HepG2 (cell line): ENCODE results near the gene VPS52. TPM values are rescaled to one million over a fixed set of nuclear protein-coding genes. Genes with fewer than 3 reads are reported as not detected.

Experiments
- AFF4 ChIP-seq: sonication (generic); formaldehyde crosslinking; IDR thresholded peaks from 2 replicates; pipeline ENCODE4 v1.4.0; 2020; ENCODE audit warnings: missing genetic modification reagents
- BHLHE40 ChIP-seq: IDR thresholded peaks from 2 replicates; pipeline ENCODE4 v1.6.1; 2011; ENCODE audit warnings: low read length, improper control_type of control experiment
- BORCS8-MEF2B ChIP-seq: sonication (generic); formaldehyde crosslinking; IDR thresholded peaks from 2 replicates; pipeline ENCODE4 v1.8.0; 2022; ENCODE audit warnings: mild to moderate bottlenecking, missing genetic modification reagents
- CENPX ChIP-seq: sonication (generic); formaldehyde crosslinking; IDR thresholded peaks from 2 replicates; pipeline ENCODE4 v1.9.0; 2021; ENCODE audit warnings: mild to moderate bottlenecking, missing genetic modification reagents, moderate library complexity
- FLYWCH1 ChIP-seq: sonication (generic); formaldehyde crosslinking; IDR thresholded peaks from 2 replicates; pipeline ENCODE4 v1.8.1; 2023; ENCODE audit warnings: mild to moderate bottlenecking, missing genetic modification reagents
- NBN ChIP-seq: fragments of 450-650 bp; conservative IDR thresholded peaks from 2 replicates; pipeline ENCODE4 v1.6.1; 2017
- SSRP1 ChIP-seq: IDR thresholded peaks from 2 replicates; pipeline ENCODE4 v1.6.1; 2016; ENCODE audit warnings: control low read depth
- USF2 ChIP-seq, 2 experiments: sonication (generic) in 1 of 2; formaldehyde crosslinking in 1 of 2; IDR thresholded peaks; 2 replicates each; pipeline versions ENCODE4 v1.5.1 to v1.6.1; 2011 to 2020; ENCODE audit warnings: borderline replicate concordance in 1 of 2, low read depth in 1 of 2, low read length in 1 of 2, mild to moderate bottlenecking in 1 of 2, missing genetic modification reagents in 1 of 2, moderate library complexity in 1 of 2
- ZFP90 ChIP-seq: sonication (generic); formaldehyde crosslinking; IDR thresholded peaks from 2 replicates; pipeline ENCODE4 v1.8.0; 2022; ENCODE audit warnings: missing genetic modification reagents, mild to moderate bottlenecking, inconsistent platforms, borderline replicate concordance
- ZFY ChIP-seq: sonication (generic); formaldehyde crosslinking; IDR thresholded peaks from 2 replicates; pipeline ENCODE4 v1.4.0; 2020; ENCODE audit warnings: missing genetic modification reagents
- ZNF142 ChIP-seq: sonication (generic); formaldehyde crosslinking; IDR thresholded peaks from 2 replicates; pipeline ENCODE4 v1.4.0; 2020; ENCODE audit warnings: missing genetic modification reagents
- ZNF180 ChIP-seq: sonication (generic); formaldehyde crosslinking; IDR thresholded peaks from 2 replicates; pipeline ENCODE4 v1.4.0; 2020; ENCODE audit warnings: low read depth, missing genetic modification reagents, borderline replicate concordance
- ZNF354B ChIP-seq: sonication (generic); formaldehyde crosslinking; IDR thresholded peaks from 2 replicates; pipeline ENCODE4 v1.8.0; 2022; ENCODE audit warnings: mild to moderate bottlenecking, missing genetic modification reagents
- ZNF501 ChIP-seq: sonication (generic); formaldehyde crosslinking; IDR thresholded peaks from 2 replicates; pipeline ENCODE4 v1.5.1; 2020; ENCODE audit warnings: mild to moderate bottlenecking, moderate library complexity, missing genetic modification reagents
- ZNF597 ChIP-seq: sonication (generic); formaldehyde crosslinking; IDR thresholded peaks from 2 replicates; pipeline ENCODE4 v1.5.0; 2020; ENCODE audit warnings: missing genetic modification reagents
- polyA plus RNA-seq, 8 experiments: library from polyadenylated mRNA; depleted of rRNA in 3 of 8; stranded (reverse) in 7 of 8; unstranded in 1 of 8; fragments of >200 nt; fragmentation: Illumina TruSeq in 4 of 8; extraction: Trizol in 4 of 8; gene quantifications; 2 replicates each; pipeline versions ENCODE4 v1.2.1 to v1.2.3, GENCODE V29; 2011 to 2016; ENCODE audit warnings: low read depth in 4 of 8, missing spikeins in 1 of 8, mixed read lengths in 1 of 8; ENCODE audit not compliant: insufficient read depth in 1 of 8
- total RNA-seq, 5 experiments: library from RNA; depleted of rRNA; stranded (reverse); fragments of >200 nt; fragmentation: Illumina TruSeq; extraction: Trizol; gene quantifications; 2 replicates each; pipeline ENCODE4 v1.2.3, GENCODE V29; 2016; ENCODE audit warnings: low read depth in 1 of 5

VPS52 gene
- total and polyA plus RNA-seq, 2 of the 13 experiments (the other 11 are each of a cell fraction or from before 2014, with no cell fraction given) = 48.9 to 85.5 TPM

GRCh38 chr6:33317669-33318425 is 46.2 kb upstream of the VPS52 start, which contains the start of gene ZBTB22 (continued):
- TF ChIP-seq ZFP90 = peak; percentile 65; the same call in 1 of the 2 replicates
- 0 out of 2 replicates have a peak, but pooled peaks have one; percentile 27 for TF ChIP-seq NBN
- TF ChIP-seq ZFY (CRISPR knock-in tag) = peak; percentile 56; the same call in 1 of the 2 replicates
- TF ChIP-seq USF2 (IDR thresholded peaks at IDR 0.05; ENCODE audit: low read depth, low read length) = no peak
- TF ChIP-seq USF2 (CRISPR knock-in tag; IDR thresholded peaks at IDR 0.05; ENCODE audit: borderline replicate concordance) = no peak; the same call in 1 of the 2 replicates
- TF ChIP-seq BHLHE40 = 0 out of 2 replicates have a peak, but pooled peaks have one; percentile 26
- no peak for TF ChIP-seq FLYWCH1 (CRISPR knock-in tag)
- TF ChIP-seq ZNF142 = no peak
- peak; percentile 65; the same call in 1 of the 2 replicates for TF ChIP-seq BORCS8-MEF2B (CRISPR knock-in tag)
- 0 out of 2 replicates have a peak, but pooled peaks have one; percentile 35 for TF ChIP-seq ZNF501 (CRISPR knock-in tag)
- TF ChIP-seq ZNF597 = no peak
- no peak for TF ChIP-seq CENPX (CRISPR knock-in tag)
- TF ChIP-seq SSRP1 (CRISPR knock-in tag) = 0 out of 2 replicates have a peak, but pooled peaks have one; percentile 29
- TF ChIP-seq ZNF354B (CRISPR knock-in tag) = no peak
- TF ChIP-seq ZNF180 (CRISPR knock-in tag) = no peak
- TF ChIP-seq AFF4 = no peak
